Effector memory CD8-positive, alpha-beta T cell (primary cell): ENCODE measurements around the gene NOS1AP.

Experiments used
- ATAC-seq: fragments of 150-1000 bp; cut with Tn5 transposase; replicated peaks from 2 replicates; pipeline ENCODE4 v1.10.0; 2021; ENCODE audit warnings: mild to moderate bottlenecking, moderate library complexity
- DNase-seq, 3 experiments: peaks; one replicate each; pipeline ENCODE4 v3.0.0; 2021
- H3K27ac Mint-ChIP-seq, 2 donors: one replicate each; pipeline ENCODE4 v1.8.0; 2022; ENCODE audit warnings: mild to moderate bottlenecking in 2 of 2, mixed read lengths in 2 of 2, moderate library complexity in 2 of 2
- H3K27me3 Mint-ChIP-seq, 2 donors: one replicate each; pipeline ENCODE4 v1.8.0; 2022; ENCODE audit warnings: mixed read lengths in 2 of 2
- H3K36me3 Mint-ChIP-seq: one replicate; pipeline ENCODE4 v1.8.0; 2022; ENCODE audit warnings: mild to moderate bottlenecking, moderate library complexity, mixed read lengths; ENCODE audit not compliant: insufficient read depth
- H3K4me1 Mint-ChIP-seq, 2 donors: one replicate each; pipeline ENCODE4 v1.8.0; 2022; ENCODE audit warnings: low read depth in 2 of 2, mixed read lengths in 2 of 2
- H3K4me3 Mint-ChIP-seq, 2 donors: one replicate each; pipeline ENCODE4 v1.8.0; 2022; ENCODE audit warnings: mild to moderate bottlenecking in 2 of 2, mixed read lengths in 2 of 2, moderate library complexity in 2 of 2
- H3K9me3 Mint-ChIP-seq, 2 donors: one replicate each; pipeline ENCODE4 v1.8.0; 2022; ENCODE audit warnings: mixed read lengths in 2 of 2

The NOS1AP gene

DNA sequence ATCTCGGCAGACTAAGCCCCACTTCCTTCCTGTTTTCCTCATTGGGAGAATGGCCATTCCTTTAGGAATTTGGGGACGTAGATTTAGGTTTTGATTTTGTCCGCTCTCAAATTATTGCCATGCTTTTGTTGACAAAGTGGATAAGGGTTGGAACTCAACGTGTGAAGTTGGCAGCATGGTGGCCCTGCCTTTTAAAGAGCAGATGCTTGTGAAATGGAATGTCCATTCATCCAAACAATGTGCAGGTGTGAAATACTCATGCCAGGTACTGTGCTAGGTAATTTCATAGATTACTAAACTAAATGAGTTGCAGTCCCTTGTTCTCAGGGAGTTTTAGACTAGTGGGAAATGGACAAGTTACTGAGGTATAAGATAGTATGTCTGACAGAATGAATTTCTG, 232.2 kb downstream of the NOS1AP start:
- ATAC-seq (no peak), DNase-seq (no peak)
- Mint-ChIP-seq H3K36me3 (no peaks in the 10 kb centered on the region), H3K4me1 (no peaks in the 10 kb centered on the region), H3K9me3 (peaks cover 0 to 4% of the 10 kb centered on the region in 2 donors), H3K27me3 (peaks cover 35 to 47% of the 10 kb centered on the region in 2 donors), H3K27ac (no peak overlapping the region), H3K4me3 (no peak overlapping the region)

DNA sequence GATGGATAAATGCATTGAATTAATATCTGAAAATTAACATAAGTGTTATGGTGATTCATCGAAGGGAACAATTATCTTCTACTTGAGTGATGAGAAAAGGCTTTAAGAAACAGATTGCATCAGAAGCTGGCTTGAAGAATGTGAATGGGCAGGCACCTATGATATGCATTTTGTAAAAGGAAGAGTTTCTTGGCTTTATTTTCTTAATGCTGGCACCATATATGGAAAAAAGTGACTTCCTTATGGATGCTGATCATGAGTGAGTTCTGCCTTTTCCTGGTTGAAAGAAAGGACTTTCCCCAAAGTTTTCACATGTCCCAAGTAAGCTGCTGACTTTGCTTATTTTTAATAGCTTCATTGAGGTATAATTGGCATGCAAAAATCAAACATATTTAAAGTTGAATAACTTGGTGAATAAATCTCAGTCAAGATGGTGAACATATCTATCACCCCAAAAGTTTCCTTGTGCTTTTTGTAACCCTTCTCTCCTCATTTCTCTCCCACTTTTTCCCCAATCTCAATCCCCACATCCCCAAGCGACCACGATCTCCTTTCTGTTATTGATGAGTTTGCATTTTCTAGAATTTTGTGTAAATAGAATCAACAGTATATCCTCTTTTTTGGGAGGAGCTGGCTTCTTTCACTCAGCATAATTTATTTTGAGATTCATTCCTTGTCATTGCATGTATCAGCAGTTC, 233.0 kb downstream of the NOS1AP start:
- no peaks in the 10 kb centered on the region for H3K36me3 Mint-ChIP-seq
- no peak overlapping the region for H3K27ac Mint-ChIP-seq
- H3K27me3 Mint-ChIP-seq: peaks cover 34 to 39% of the 10 kb centered on the region in 2 donors
- no peak overlapping the region for H3K4me3 Mint-ChIP-seq
- ATAC-seq: no peak
- no peaks in the 10 kb centered on the region for H3K4me1 Mint-ChIP-seq
- peaks cover 0 to 4% of the 10 kb centered on the region in 2 donors for H3K9me3 Mint-ChIP-seq
- no peak for DNase-seq

DNA sequence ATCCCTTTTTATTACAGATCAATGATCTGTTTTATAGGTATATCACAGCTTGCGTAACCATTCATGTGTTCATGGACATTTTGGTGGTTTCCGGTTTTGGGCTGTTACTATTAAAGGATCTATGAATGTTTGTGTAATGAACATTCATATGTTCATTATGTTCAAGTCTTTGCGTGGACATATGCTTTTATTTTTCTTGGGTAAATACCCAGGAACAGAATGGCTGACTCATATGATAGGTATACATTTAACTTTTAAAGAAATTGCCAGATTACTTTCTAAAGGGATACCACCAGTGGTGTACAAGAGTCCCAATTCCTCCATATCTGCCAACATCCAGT, 233.5 kb downstream of the NOS1AP start:
- Mint-ChIP-seq H3K4me3 (no peak overlapping the region), H3K27me3 (peaks cover 34% of the 10 kb centered on the region in 2 donors), H3K9me3 (peaks cover 0 to 6% of the 10 kb centered on the region in 2 donors), H3K36me3 (no peaks in the 10 kb centered on the region), H3K27ac (no peak overlapping the region), H3K4me1 (no peaks in the 10 kb centered on the region)
- DNase-seq: no peak
- ATAC-seq: no peak

DNA sequence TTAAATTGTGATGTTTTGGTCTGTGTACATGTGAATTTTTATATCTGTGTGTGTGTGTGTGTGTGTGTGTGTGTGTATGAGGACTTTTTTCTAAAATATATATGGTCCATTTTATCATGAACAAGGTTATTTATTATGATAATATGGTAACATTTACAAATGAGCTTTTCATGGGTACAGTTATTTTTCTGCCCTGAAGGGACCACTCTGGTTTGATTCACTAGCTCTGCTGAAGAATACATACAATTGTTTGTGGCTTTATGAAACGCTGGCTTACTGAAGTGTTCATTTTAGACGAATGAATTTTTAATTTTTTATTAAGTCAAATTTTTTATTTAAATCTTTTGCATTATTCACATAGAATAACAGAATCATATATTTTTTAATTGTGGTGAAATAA, 235.2 kb downstream of the NOS1AP start:
- no peaks in the 10 kb centered on the region for H3K36me3 Mint-ChIP-seq
- H3K4me1 Mint-ChIP-seq: no peaks in the 10 kb centered on the region
- DNase-seq (no peak), ATAC-seq (no peak)
- no peak overlapping the region for H3K27ac Mint-ChIP-seq
- peaks cover 16 to 27% of the 10 kb centered on the region in 2 donors for H3K27me3 Mint-ChIP-seq
- no peak overlapping the region for H3K4me3 Mint-ChIP-seq
- peaks cover 0 to 9% of the 10 kb centered on the region in 2 donors for H3K9me3 Mint-ChIP-seq

DNA sequence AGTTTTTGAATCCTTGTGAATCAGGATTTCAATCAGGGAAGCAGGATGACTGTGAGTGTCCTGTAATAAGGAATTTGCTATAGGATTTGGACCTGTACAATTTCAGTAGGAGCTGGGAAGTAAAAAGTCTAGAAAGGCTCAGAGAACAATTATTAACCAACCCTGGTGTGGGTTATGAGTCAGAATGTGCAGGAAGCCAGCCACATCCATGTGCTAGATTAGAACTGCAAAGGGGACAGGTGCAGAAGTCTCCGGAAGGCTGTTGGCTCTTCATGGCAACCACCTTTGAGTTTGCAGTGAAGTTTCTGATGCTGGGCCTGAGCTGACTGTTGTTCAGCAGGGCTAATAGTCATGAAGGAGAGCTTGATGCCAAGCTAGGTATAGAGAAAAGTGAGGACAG, 236.5 kb downstream of the NOS1AP start:
- ATAC-seq (no peak), DNase-seq (no peak)
- Mint-ChIP-seq H3K4me3 (no peak overlapping the region), H3K36me3 (no peaks in the 10 kb centered on the region), H3K27ac (no peak overlapping the region), H3K9me3 (peaks cover 0 to 7% of the 10 kb centered on the region in 2 donors), H3K4me1 (no peaks in the 10 kb centered on the region), H3K27me3 (peaks cover 5 to 21% of the 10 kb centered on the region in 2 donors)

DNA sequence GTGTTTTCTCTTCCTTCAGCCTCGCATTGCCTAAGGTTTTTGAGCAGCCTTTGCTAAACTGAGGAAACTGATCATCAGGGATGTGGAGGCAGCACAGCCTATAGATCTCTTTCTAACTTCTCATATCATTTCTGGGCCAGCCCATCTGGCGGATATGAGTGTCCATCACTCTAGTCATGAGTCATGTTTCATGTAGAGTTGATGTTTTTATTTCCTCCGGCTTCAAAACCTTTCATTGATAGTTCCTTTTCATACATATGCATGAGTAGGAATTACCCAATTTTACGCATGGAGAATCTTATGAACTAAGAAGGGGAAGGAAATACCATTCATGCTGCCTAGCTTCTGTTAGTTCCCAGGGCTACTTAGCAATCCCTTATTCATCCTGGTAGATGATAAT, 240.8 kb downstream of the NOS1AP start:
- ATAC-seq (no peak), DNase-seq (no peak)
- Mint-ChIP-seq H3K27ac (no peak overlapping the region), H3K4me3 (no peak overlapping the region), H3K9me3 (peaks cover 0 to 7% of the 10 kb centered on the region in 2 donors), H3K27me3 (peaks cover 0 to 18% of the 10 kb centered on the region in 2 donors), H3K36me3 (no peaks in the 10 kb centered on the region), H3K4me1 (no peaks in the 10 kb centered on the region)

DNA sequence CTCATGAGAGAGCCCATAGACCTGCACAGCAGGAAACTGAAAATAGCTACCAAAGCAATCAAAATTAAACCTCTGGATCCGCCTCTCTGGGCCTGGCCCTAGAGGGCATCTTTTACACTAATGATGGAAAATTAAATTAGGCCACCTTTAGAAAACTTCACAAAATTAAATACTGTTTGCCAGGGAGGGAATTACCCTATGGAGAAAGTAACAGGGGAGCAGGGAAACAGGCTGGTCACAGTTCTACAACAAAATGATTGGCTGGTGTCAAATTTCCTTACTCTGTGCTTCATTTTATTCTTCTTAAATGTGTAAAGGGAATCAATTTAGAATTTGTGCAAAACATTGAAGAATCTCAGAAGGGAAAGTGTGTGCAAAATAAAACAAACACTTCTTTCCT, 244.7 kb downstream of the NOS1AP start:
- Mint-ChIP-seq H3K4me3 (no peak overlapping the region), H3K27me3 (peaks cover 25 to 32% of the 10 kb centered on the region in 2 donors), H3K36me3 (no peaks in the 10 kb centered on the region), H3K4me1 (no peaks in the 10 kb centered on the region), H3K27ac (no peak overlapping the region), H3K9me3 (peaks cover 0 to 2% of the 10 kb centered on the region in 2 donors)
- ATAC-seq (no peak), DNase-seq (no peak)

DNA sequence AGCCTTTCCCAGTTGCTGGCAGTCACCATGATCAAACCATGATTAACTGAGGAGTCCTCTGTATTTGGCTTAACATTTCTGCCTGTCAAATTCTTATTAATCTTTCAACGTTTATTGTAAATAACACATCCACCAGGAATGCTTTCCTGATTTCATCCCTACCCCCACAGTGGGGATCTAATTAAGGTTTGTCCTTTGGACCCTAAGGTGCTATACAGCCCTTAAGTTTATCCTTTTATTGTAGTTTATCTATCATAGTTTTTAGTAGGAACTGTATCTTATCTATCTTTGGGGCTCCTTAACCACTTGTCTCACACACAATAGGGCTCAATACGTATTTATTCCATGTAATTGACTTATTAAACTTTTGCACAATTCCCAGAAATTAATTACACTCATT, 246.2 kb downstream of the NOS1AP start:
- H3K4me1 Mint-ChIP-seq: no peaks in the 10 kb centered on the region
- ATAC-seq: no peak
- no peak for DNase-seq
- peaks cover 36 to 38% of the 10 kb centered on the region in 2 donors for H3K27me3 Mint-ChIP-seq
- H3K27ac Mint-ChIP-seq: no peak overlapping the region
- H3K36me3 Mint-ChIP-seq: no peaks in the 10 kb centered on the region
- H3K9me3 Mint-ChIP-seq: peaks cover 0 to 2% of the 10 kb centered on the region in 2 donors
- no peak overlapping the region for H3K4me3 Mint-ChIP-seq

DNA sequence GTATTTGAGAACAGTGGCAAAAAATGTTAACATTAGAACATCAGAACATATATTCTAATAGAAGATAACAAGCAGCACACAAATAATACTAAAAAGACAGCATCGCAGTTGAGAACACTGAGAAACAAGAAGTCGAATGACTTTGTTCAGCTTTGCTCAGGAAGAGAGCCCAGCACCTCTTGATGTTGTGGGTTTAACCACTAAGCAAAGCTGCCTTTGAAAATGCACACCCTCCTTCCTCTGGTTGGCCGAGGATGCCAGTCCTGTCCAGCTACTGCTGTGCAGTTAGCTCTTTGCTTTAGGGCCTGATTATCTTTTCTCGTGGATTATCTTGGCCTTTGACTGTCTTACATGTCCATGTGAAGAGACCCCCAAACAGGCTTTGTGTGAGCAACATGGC, 246.7 kb downstream of the NOS1AP start:
- ATAC-seq: no peak
- H3K4me1 Mint-ChIP-seq: no peaks in the 10 kb centered on the region
- DNase-seq: no peak
- H3K27ac Mint-ChIP-seq: no peak overlapping the region
- H3K27me3 Mint-ChIP-seq: peaks cover 33 to 36% of the 10 kb centered on the region in 2 donors
- H3K9me3 Mint-ChIP-seq: no peaks in the 10 kb centered on the region
- H3K4me3 Mint-ChIP-seq: no peak overlapping the region
- no peaks in the 10 kb centered on the region for H3K36me3 Mint-ChIP-seq

DNA sequence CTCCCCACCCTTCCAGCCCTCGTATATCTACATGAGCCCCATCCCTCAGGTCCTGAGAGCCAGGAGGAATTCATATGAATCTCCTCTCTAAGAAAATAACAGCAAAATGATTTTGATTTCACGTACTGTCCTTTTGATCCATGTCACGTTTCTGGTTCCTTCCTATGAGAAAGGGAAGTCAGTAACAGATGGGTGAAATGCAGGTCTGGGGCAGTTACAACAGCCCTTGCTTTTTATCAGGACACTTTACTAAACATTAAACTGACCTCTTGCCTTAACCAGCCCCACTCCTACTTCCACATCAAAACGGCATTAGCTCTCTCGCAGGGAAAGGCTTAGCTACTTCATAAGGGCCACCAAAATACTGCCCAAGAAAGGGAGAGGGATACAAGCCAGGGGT, 248.1 kb downstream of the NOS1AP start:
- H3K4me3 Mint-ChIP-seq: no peak overlapping the region
- DNase-seq: no peak

DNA sequence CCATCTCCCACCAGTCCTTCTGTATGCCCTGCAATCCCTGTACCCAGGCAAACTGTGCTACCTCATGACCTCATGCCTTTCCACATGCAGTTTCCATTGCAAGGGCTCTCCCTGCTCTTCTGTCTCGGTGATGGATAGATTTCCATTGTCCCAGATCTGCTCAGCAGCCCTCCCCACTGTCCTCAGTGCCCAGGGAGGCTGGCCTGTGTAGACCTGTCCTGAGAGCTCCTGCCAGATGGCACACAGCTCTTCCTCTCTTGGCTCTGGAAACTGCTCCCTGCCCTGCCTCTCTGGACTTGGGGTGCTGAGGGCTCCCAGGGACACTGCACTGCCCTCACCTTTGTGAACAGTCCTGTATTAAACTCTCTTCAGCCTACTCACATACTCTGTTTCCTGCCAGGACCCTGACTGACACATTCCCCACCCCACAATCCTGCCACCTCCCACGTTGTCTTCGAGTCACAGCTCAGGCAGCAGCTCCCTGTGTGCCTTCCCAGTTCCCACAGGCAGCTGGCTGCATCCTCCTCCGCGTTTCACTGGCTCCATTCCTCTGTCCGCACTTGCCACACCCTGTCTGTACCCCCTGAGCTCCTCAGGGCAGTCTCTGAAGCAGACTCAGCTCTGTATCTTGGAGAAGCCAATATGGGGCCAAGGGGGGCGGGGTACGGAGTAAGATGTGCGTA, 250.1 kb downstream of the NOS1AP start:
- DNase-seq (no peak), ATAC-seq (no peak)
- Mint-ChIP-seq H3K9me3 (no peaks in the 10 kb centered on the region), H3K27ac (no peak overlapping the region), H3K4me3 (no peak overlapping the region), H3K36me3 (no peaks in the 10 kb centered on the region), H3K4me1 (no peaks in the 10 kb centered on the region), H3K27me3 (peaks cover 40 to 44% of the 10 kb centered on the region in 2 donors)

More for the DNA sequence above, 248.1 kb downstream of the NOS1AP start:
- no peak for ATAC-seq
- H3K27ac Mint-ChIP-seq: no peak overlapping the region
- H3K27me3 Mint-ChIP-seq: peaks cover 31 to 39% of the 10 kb centered on the region in 2 donors
- no peaks in the 10 kb centered on the region for H3K9me3 Mint-ChIP-seq
- no peaks in the 10 kb centered on the region for H3K4me1 Mint-ChIP-seq
- H3K36me3 Mint-ChIP-seq: no peaks in the 10 kb centered on the region

DNA sequence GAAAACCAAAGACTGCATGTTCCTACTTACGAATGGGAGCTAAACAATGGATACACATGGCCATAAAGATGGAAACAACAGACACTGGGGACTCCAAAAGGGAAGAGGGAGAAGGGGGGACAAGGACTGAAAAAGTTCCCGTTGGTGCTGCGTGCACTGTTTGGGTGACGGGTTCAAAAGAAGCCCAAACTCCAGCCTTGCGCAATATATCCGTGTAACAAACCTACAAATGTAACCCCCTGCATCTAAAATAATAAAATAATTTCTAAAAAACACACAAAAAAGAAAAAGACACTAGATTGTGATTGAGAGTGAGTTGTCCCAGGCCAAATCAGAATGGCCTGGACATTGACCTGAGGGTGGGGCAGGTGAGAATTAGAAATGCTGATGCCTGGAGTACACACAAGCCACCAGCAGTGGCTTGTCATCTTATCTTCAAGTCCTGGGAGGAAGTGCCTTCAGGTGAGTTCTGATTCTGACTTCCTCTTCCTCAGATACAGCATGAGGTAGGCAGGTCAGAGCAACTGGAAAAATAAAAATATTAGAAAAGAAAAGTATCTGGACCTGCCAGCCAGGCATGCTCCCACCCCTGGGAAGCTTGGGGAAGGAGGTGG, 252.4 kb downstream of the NOS1AP start:
- no peak for ATAC-seq
- H3K27ac Mint-ChIP-seq: no peak overlapping the region
- no peak for DNase-seq
- no peaks in the 10 kb centered on the region for H3K4me1 Mint-ChIP-seq
- no peak overlapping the region for H3K4me3 Mint-ChIP-seq
- no peaks in the 10 kb centered on the region for H3K36me3 Mint-ChIP-seq
- H3K9me3 Mint-ChIP-seq: no peaks in the 10 kb centered on the region
- peaks cover 42 to 47% of the 10 kb centered on the region in 2 donors for H3K27me3 Mint-ChIP-seq

DNA sequence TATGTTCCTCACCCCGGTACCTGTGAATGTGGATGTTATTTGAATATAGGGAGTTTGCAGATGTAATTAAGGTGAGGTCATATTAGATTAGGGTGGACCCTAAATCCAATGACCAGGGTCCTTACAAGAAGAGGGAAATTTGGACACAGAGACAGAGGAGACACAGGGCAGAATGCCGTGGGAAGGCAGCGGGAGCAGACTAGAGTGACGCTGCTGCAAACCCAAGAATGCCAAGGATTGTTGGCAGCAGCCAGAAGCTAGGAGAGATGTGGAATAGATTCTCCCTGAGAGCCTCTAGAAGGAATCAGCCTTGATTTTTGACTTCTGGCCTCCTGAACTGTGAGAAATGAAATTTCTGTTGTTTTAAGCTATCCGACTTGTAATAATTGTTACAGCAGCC, 253.5 kb downstream of the NOS1AP start:
- no peaks in the 10 kb centered on the region for H3K36me3 Mint-ChIP-seq
- no peak for DNase-seq
- no peak overlapping the region for H3K4me3 Mint-ChIP-seq
- H3K27ac Mint-ChIP-seq: no peak overlapping the region
- peaks cover 38 to 50% of the 10 kb centered on the region in 2 donors for H3K27me3 Mint-ChIP-seq
- no peaks in the 10 kb centered on the region for H3K4me1 Mint-ChIP-seq
- no peaks in the 10 kb centered on the region for H3K9me3 Mint-ChIP-seq
- no peak for ATAC-seq

DNA sequence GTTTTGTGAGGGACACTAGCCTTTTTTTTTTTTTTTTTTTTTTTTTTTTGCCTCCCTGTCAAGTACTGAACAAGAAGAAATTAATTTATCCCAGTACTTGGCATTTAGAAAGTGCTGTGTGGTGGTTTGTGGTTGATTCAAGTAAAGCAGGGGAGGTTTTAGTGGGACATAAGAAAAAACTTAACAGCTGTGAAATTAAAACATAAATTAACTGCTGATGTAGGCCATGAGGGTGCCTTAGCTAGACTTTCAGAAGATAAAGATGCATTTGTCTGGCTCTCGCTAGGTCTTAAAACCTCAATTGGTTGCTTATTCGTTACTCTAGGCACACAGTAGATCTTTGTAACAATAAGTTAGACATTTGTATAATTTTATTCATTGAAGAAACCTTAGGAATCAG, 254.9 kb downstream of the NOS1AP start:
- ATAC-seq (no peak), DNase-seq (no peak)
- H3K4me1 Mint-ChIP-seq: no peaks in the 10 kb centered on the region
- H3K36me3 Mint-ChIP-seq: no peaks in the 10 kb centered on the region
- H3K4me3 Mint-ChIP-seq: no peak overlapping the region
- H3K9me3 Mint-ChIP-seq: no peaks in the 10 kb centered on the region
- H3K27me3 Mint-ChIP-seq: peaks cover 24 to 44% of the 10 kb centered on the region in 2 donors
- H3K27ac Mint-ChIP-seq: no peak overlapping the region
